H1 (cell line): Measurements from ENCODE around the gene CD151. TPM values are rescaled to one million over a fixed set of nuclear protein-coding genes. Genes with fewer than 3 reads are reported as not detected.

ENCODE experiments used
- ATF3 ChIP-seq: IDR thresholded peaks from 2 replicates; pipeline ENCODE4 v1.6.1; 2011; ENCODE audit warnings: low read depth, mild to moderate bottlenecking, low read length; ENCODE audit not compliant: insufficient read depth
- GABPA ChIP-seq: IDR thresholded peaks from 2 replicates; pipeline ENCODE4 v1.6.1; 2011; ENCODE audit warnings: mild to moderate bottlenecking, low read length, moderate library complexity, borderline replicate concordance; ENCODE audit not compliant: insufficient read depth
- SIN3A ChIP-seq, 2 experiments: IDR thresholded peaks in 1 of 2; conservative IDR thresholded peaks in 1 of 2; 2 replicates each; pipeline ENCODE4 v1.6.1; 2011 to 2012; ENCODE audit warnings: low read length in 2 of 2, improper control_type of control experiment in 1 of 2, low read depth in 1 of 2, mild to moderate bottlenecking in 1 of 2
- polyA plus RNA-seq, 7 experiments: library from polyadenylated mRNA; depleted of rRNA in 3 of 7; stranded (reverse) in 5 of 7; unstranded in 2 of 7; fragments of >200 nt in 5 of 7; fragments of 200-250 nt in 2 of 7; gene quantifications; 1 replicate in 5 of 7; 2 replicates in 1 of 7; 4 replicates in 1 of 7; pipeline versions ENCODE4 v1.2.1 to v1.2.3, GENCODE V29; 2011 to 2013; ENCODE audit warnings: missing spikeins in 2 of 7, mixed read lengths in 2 of 7
- total RNA-seq: library from RNA; stranded (reverse); fragmentation: NEBNext Ultra II Directional; extraction: Animal tissue kit (Norgen Biotek cat#: 25700); gene quantifications from 2 replicates; pipeline ENCODE4 v1.2.1, GENCODE V29; 2021

Gene CD151
- total and polyA plus RNA-seq, 2 of the 8 experiments (the other 6 are each of a cell fraction or from before 2014, with no cell fraction given) = 101 to 212 TPM

- TF ChIP-seq GABPA (no peak), ATF3 (no peak), SIN3A (conservative IDR thresholded peaks at IDR 0.05 in 1 of 2, IDR thresholded peaks at IDR 0.05 in 1 of 2; ENCODE audit: low read depth in 1 of 2, low read length in 2 of 2) (no peak)
Observed at GRCh38 chr11:856397-856796, 23.6 kb downstream of the CD151 start (continued).
